Medulla oblongata (tissue), 1 donor: ENCODE data around the gene OSTM1.

ENCODE experiments used
- DNase-seq: peaks from one replicate; pipeline ENCODE4 v3.0.0-alpha.2; 2015; ENCODE audit errors: extremely low spot score

The OSTM1 gene

DNA sequence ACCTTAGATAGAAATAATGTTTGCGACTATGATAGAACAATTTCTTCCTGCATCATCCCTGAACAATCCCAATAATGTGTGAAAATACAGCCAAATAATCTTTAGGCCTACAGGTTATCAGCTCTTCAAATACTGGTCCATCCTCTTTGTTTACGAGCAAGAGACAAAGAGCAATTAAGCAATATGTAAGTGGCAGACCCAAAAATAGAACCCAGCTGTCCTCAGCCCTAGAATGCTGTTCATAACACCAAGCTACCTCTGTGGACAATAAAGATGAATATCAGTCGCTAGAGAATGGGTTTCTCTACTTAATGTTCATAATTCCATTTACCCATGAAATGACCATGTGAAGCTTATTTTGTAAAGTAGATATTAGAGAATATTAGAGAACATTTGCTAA is 28.4 kb upstream of the OSTM1 start:
- no peak for DNase-seq

DNA sequence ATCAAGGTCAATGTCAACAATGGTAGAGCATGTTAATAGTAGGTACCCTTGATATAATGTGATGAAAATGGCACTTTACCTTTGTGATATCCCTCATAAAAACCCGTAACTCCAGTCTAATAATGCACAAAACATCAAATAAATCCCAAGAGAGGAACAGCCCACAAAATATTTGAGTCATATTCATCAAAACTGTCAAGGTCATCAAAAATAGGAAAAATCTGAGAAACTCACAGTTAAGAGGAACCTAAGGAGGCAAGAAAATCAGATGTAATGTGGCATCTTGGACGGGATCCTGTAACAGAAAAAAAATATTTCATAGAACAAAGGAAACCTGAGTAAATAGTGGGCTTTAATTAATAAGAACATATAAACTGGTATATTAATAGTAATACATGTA is 25.5 kb upstream of the OSTM1 start:
- no peak for DNase-seq

DNA sequence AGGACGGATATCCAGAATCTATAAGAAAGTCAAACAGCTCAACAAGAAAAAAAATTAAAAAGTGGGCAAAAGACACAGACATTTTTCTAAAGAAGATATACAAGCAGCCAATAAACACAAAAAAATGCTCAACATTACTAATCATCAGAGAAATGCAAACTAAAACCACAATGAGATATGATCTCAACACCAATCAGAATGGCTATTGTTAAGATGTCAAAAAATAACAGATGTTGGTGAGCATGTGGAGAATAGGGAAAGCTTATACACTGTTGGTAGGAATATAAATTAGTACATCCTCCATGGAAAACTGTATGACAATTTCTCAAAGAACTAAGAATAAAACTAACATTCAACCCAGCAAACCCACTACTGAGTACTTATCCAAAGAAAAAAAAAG is 23.3 kb upstream of the OSTM1 start:
- no peak for DNase-seq

DNA sequence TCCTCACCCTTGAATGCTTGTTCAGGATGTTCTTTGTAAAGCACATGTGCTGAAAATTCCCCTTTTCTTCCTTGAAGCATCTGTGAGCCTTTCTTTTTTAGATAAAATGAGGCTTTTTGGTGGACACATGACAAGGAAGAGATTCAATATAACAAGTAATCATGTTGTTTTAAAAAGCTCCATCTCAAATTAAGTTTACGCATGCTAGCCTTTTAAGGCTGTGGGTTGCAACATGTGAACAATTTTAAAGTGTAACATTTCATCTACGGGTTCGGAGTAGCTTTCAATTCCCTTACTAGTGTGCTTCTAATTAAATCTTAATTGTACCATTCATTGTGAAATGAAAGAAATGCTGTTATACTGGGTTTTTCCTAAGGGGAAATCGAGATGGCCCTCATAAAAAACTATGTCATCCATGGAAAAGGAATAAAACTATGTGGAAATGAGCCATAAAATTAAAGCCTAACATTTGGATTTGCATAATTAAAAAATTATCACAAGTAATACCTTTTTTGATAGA is 19.3 kb upstream of the OSTM1 start:
- DNase-seq: no peak

DNA sequence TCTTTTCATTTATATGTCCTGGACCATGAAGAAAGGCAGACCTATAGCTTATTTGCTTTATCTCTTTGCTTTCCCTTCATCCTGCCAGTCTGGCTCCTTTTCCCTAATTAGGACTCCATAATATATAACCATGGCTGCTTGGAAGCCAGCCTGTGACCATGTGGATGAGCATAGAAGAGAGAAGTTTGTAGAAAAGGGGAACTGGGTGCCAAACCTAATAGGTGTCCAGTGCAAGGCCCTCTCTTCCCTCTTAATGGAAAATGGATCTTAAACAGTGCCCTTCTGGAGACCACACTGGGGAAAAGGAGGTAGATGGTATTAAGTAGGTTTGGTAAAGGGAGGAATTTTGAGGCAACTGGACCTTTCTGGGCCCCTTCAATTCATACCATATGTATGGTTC is 16.7 kb upstream of the OSTM1 start:
- DNase-seq: no peak

DNA sequence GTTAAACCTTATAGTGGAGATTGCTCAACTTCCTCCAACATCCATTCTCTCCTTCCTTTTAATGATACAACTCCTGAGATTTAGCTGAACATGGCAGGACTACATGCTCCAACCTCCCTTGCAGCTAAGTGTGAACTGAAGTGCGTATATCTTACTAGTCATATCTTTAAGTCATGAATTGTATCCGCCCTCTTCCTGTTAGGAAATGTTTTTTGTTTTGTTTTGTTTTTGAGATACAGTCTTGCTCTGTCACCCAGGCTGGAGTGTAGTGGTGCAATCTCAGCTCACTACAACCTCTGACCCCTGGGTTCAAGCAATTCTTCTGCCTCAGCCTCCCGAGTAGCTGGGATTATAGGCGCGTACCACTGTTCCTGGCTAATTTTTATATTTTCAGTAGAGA is 8.8 kb upstream of the OSTM1 start:
- no peak for DNase-seq

DNA sequence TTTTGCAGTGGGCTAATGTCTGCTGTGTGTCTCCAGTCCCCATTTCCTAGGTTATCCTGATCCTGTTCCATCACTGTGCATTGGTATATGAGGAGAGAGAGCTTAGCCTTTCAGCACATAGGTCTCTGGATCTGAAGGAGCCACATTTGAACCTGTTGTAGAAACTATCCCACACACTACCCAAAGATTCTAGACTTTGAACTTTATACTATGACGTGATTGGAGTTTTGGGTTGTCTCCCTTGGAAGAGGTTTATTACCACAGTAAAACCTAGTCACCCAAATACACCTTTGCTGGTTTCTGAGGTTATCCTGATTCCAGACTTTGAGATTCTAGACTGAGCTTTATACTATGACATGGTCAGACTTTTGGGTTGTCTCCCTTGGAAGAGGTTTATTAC is 8.0 kb upstream of the OSTM1 start:
- no peak for DNase-seq

DNA sequence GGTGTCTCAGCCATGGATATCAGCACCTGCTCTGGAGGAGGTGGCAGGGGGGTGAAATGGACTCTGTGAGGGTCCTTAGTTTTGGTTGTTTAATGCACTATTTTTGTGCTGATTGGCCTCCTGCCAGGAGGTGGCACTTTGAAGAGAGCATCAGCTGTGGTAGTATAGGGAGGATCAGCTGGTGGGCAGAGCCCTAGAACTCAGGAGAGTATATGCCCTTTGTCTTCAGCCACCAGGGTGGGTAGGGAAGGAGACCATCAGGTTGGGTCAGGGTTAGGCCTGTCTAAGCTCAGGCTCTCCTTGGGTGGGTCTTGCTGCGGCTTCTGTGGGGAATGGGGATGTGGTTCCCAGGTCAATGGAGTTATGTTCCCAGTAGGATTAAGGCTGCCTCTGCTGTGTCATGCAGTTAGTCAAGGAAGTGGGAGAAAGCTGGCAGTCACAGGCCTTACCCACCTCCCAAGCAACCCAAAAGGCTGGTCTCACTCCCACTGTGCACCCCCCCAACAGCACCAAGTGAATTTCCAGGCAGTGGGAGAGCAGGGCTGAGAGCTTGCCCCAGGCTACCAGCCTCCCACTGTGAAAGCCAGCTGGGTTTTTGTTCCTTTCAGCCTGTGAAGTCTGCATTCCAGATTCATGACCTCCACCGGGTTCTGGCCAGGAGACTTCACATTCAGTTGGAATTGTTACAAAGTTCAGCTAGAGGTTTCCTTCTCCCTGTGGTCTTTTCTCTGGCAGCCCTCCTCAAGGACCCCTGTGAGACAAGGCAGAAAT is 5.7 kb upstream of the OSTM1 start:
- no peak for DNase-seq

DNA sequence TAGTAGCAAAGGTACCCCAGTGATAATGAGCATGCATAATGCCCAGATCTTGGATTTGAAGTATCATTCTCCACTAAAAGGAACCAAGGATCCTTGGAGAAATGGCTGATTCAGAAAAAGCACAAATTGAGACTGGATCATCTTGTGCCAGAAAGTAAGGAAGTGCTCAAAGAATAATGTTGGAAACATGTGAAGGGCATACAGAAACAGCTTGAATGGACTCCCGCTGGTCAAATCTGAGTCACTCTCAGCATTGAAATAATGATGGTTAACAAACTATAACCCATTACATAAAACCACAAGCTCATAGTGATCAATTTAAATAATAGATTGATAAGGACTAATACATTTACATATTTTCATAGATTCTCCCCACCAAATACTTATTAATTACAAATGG is 3.6 kb upstream of the OSTM1 start:
- no peak for DNase-seq

DNA sequence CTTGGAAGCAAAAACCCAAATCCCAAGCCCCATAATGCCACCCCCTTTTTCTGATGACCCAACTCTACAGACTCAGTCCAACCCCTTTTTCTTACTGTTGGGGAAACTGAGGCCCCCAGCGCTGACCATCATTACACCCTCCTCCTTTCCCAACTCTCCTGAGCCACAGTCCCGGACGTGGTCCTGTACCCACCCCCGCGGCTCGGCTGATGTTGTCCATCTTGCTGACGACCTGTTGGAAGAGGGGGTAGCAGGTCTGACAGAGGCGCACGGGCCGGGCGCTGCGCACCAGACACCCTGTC is 533 bp downstream of the OSTM1 start:
- DNase-seq: no peak

DNA sequence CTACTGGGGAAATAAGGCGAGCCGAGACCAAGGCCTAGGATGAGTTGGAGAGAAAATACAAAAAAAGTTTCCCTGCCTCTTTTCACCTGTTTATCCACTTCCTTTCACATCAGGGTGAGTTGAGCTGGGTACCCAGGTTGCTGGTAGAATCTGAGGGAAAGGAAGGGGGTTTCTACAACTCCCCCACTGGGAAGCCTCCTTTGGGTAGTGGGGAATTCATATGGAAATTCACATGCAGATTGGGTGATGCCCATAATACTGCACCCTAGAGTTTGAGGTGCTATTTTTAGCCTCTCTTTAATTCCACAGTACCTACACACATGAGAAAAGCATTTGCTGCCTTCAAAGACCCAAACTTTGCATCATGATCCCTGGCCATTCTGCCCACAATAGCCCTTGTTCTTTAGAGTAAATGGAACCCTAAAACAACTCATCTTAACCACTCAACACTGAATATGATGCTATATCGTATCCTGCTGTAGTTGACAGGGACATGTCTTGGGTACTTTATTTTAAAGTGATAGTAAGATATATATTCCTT is 2.7 kb downstream of the OSTM1 start:
- DNase-seq: no peak

DNA sequence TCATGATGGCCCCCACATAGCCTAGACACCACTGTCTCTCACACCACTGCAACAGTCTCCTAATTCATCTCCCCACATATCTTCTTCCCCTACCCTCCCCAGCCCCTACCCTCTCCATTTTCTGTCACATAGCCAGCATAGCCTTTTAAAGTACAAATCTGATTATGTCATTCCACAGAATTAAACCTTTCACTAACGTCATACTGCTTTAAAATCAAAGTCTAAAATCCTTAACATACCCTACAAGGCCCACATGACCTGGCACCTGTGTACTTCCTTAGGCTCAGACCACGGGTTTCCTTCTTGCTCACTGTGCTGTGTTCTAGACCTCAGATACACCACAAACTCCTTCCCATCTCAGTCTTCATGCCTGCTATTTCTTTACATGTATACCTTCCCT is 5.9 kb downstream of the OSTM1 start:
- no peak for DNase-seq

DNA sequence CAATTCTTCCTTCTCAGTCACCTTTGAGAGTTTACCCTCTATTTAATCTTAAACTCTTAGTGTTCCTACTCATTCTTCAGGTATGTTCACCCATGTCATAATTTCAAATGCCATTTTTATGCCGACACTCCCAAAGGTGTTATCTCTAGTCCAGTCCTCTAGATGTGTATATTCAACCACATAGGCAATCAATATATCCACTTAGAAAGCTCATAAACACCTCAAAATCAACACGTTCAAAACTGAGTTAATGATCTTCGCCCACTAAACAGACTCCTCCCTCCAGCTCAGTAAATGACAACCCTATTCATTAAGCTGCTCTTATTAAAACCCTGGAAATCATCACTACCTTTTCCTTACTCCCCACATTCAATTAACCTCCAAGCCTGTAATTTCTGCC is 6.4 kb downstream of the OSTM1 start:
- DNase-seq: no peak

DNA sequence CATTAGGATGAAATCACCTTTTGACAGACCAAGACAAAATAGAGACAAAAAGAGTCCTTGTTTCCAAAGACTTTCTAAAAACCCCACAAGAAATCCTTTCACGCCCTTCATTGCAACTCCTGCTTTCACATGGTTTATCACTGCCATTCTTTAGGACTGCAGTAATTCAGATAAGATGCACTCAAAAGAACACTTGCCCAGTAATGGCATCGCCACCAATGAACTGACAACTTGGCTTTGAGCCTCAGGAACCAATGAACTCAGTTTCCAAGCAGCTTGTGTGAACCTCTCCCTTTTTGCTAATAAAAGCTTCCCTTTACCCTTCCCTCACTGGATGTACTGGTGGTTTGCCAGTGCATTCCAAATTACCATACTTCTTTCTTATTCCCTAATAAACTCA is 21.8 kb downstream of the OSTM1 start:
- no peak for DNase-seq

DNA sequence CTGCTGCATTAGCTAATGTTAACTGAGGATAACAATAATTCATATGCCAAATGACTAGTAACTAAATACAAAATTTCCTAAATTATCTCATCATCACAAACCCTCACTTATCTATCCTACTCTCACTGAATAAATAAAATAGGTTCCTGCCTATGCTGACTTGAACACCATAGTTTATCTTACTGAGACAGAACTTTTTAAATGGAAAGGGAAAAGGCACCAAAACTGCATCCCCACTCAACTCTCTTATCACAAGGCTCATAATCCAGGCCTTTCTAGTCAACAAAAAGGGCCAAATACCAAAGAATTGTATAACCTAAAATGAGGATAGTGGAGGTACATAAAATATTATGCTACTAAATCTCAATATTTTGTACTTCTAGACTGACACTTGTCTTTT is 23.1 kb downstream of the OSTM1 start:
- no peak for DNase-seq

DNA sequence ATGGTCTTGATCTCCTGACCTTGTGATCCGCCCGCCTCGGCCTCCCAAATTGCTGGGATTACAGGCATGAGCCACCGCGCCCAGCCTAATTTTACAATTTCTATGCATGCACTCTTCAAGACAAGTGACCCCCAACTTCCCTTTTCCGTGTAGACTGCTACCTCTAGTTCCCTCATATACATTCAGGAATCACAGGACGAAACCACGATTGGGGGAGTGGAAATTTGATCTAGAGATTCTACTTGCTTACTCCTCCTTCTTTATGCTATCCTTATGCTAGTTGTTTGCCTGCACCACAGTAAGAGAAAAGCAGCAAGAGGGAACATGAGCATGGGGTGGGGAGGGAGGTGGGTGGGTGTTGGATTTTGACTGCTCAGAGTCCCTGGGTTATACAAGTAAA is 34.9 kb downstream of the OSTM1 start:
- no peak for DNase-seq

DNA sequence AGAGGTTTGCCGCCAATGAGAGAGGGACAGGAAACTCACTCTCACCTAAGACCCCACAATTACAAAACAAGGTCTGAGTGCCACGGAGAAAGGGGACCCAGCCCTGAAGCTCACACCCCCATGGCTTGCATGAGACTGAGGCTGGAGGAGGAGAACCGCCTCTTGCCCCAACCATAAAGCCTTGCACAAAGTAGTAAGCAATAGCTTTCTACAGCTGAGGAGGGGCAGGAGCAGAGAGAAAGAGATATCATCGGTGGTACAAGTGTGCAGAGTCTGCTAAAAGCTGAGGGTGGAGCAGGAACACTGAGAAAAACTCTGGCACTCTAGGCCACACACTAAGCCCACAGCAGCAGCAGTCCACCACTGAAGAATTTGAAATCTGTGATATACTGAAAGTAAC is 37.7 kb downstream of the OSTM1 start:
- no peak for DNase-seq

DNA sequence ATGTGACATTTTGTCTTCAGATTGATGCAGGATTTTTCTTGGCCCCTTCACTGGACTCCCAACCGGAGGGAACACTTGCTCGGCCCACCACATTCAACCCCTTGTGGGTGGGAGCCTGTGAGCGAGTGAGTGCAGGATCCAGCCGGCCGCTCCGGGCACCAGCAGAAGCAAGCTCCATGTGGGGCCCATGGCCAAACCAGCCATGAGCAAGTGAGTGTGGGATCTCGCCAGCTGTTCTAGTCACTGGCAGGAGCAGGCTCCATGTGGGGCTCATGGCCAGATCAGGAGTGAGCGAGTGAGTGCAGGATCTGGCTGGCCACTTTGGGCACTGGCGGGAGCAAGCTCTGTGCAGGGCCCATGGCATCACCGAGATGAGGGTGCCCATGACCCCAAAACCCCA is 42.6 kb downstream of the OSTM1 start:
- DNase-seq: no peak

DNA sequence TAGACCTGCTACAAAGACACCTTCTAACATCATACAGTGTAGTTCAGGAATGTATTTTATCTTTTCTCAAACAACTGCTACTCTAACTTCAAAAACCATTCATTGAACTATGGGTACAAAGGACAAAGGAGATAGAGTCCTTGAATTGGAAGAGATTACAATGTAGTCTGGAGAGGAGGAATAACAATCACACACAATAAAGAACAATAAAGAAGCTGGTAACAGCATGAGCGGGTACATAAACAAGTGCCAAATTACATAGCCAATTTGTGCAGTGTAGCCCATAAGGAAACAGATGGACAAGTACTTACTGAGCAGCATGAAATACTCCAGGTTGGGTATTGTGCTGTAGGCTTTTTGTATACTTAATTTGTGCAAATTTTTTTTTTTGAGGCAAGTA is 44.3 kb downstream of the OSTM1 start:
- no peak for DNase-seq

DNA sequence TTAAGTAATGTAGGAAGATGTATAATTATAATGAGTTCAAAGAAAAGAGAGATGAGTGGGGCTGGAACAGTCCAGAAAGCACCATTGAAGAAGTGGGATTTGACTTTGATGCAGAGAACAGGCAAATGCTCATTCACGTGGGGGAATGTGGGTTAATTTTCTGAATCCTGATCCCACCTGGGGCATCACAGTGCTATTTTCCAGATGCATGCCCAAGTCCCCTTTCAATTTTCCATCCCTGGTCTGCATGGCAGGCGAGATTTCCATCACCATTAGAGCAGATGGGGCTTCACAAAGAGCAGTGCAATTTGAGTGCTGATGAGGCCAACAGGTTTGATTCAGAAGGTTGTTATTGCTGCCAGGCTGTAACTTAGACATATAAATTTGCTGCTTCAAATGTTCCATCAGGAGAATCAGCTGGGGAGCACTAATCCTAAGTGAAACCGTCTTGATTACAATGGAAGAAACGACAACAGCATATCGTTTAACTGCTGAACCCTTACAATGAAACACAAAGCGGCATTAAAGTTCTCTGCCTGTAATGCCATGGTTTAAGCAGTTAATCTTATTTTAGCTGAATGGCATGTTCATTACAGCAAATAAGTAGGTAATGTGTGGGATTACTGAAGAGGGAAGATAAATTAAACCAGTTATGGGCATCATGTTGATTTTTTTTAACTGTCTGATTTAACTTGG is 45.2 kb downstream of the OSTM1 start:
- no peak for DNase-seq

DNA sequence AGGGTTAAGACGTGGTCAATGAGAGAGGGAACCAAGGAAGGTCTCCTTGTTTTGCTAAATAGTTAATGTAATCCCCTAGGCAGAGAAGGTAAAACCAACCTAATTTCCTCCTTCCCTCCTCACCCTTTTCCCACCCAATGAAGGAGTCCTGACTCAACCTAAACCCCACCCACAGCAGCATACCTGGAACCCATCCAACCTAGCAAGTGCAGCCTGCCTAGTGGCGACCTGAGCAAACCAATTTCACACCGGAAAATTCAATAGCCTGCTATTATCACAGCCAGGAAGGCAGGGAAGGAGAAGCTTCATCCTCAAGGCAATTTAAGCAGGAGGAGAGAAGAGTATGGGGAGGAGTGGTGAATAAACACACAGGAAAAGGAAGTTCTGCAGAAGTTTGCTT is 46.9 kb downstream of the OSTM1 start:
- DNase-seq: no peak

DNA sequence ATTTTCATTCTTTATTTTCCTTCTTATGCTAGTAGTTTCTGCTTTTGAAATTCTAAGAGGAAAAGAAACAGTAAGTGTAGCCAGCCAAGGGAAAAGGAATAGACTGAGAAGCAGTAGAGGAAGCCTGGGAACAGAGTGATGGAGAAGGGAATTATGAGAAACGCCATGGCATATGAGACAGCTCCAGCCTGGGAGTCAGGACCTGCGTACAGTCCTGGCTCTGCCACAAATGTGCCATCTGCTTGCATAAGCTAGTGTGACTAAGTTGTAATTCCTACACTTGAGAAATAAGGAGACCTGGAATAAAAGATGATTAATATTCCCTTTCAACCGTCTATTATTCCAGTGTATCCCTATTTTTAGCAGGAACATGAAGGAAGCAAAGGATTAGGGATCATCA is 47.5 kb downstream of the OSTM1 start:
- no peak for DNase-seq

DNA sequence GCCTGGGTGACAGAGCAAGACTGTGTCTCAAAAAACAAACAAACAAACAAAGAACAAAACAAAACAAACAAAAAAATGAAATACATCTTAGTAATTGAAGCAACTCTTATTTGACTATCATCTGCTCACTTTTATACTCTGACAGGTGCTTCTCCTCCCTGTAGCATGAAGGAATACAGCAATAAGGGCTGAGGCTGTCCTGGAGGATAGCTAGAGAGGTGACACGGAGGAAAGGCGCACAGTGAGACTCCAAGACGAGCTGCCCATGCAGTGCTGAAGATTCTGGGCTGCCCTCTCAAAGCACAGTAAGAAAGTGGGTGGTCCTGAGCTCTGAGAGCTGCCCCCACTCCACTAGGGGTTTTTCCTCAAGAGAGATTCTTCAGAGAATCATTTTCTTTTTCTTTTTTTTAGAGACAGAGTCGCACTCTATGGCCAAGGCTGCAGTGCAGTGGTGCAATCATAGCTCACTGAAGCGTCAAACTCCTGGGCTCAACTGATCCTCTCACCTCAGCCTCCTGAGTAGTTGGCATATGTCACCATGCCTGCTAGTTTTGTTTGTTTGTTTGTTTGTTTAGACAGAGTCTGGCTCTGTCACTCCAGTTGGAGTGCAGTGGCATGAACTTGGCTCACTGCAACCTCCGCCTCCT is 50.0 kb downstream of the OSTM1 start:
- no peak for DNase-seq
